Activated T-cell treated with anti-CD3 and anti-CD28 coated beads for 1 hour (primary cell): ENCODE measurements around the gene DSTYK.
"Not testable (repeated sequence)": the region's sequence is repeated elsewhere in the genome, so short reads cannot be mapped to it uniquely, and the experiment has no call there.

Experiments used
- DNase-seq: peaks from one replicate; pipeline ENCODE4 v3.0.0-alpha.2; 2020; ENCODE audit warnings: low read depth

Gene DSTYK

GRCh38 chr1:205170532-205171269 is 40.8 kb downstream of the DSTYK start:
- no peak for DNase-seq

DNA sequence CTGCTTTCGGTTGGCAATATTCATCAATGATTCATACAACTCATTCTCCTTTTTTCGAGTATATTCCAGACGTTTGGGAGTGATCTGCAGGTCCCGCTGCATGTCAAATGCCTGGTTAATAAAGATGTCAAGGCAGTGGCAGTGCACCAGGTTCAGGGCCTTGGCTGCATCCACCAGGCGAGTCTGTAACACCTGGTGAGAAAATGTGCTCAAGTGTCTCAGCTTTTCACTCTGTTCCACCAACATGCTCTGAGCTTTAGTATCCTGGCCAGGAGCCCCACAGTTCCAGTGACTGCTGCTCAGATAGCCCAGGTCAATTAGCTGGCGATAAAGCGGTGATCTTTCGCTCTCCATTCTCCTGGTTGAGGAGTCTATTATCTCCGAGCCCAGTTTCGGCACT is 42.3 kb downstream of the DSTYK start:
- DNase-seq = no peak

- DNase-seq = no peak
Observed at GRCh38 chr1:205168291-205168690, 43.2 kb downstream of the DSTYK start.

GRCh38 chr1:205162301-205162700 is 49.2 kb downstream of the DSTYK start:
- DNase-seq = no peak

DNA sequence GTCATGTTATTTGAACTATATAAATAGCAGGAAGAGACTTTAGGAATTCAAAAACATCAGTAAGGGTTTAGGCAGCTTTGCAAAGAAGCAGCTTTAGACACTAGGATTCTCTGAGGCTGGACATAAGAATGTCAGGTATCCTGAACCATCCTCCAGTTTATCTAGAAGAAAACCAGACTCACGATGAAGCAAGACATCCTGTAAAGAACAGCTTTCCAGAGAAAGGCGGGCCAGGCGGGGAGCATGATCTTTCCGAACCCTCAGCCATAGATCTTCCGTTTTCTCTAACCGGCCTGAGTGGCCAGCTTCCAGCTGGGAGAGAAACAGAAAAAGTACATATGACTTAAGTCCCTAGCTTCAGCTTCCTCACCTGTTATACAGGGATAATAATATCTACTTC is 50.4 kb downstream of the DSTYK start:
- DNase-seq = no peak

DNA sequence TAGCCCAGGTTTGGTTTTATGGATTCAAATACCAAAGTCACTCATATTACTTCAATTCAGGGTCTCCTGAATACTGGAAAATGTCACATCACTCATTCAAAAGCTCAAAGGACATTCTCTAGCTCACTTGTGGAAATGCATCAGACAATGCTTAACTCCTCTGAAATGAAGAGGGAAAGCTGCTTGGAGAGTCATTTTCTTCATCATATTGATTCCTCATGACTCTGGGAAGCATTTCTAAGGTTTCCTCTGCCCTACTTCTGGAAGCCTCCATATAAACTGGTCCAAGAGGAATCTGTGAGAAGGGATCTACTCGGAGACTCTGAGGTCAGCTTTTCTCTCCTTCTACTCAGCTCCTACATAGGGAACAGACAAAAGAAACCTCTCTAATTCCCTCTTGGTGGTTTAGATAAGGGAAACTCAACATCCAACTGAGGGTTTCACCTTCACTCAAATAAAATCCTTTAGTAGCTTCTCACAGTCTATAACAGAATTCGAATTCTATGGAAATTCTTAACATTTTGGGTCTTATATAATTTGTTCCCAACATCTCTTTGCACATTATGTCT is 53.4 kb downstream of the DSTYK start:
- DNase-seq = no peak

DNA sequence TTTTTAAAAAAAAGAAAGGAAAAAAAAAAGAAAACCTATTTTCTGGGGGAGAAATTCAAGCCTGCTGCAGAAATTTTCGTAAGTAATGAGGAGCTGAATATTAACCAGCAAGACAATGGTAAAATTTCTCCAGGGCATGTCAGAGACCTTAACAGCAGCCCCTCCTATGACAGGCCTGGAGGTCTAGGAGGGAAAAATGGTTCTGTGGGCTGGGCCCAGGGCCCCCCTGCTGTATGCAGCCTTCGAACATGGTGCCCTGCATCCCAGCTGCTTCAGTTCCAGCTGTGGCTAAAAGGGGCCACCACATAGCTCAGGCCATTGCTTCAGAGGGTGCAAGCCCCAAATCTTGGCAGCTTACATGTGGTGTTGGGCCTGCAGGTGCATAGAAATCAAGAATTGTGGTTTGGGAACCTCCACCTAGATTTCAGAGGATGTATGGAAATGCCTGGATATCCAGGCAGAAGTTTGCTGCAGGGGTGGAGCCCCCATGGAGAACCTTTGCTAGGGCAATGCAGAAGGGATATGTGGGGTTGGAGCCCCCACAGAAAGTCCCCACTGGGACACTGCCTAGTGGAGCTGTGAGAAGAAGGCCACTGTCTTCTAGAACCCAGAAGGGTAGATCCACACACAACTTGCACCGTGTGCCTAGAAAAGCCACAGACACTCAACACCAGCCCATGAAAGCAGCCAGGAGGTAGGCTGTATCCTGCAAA is 55.7 kb downstream of the DSTYK start:
- DNase-seq = not testable (repeated sequence)

- no peak for DNase-seq
Observed at GRCh38 chr1:205152505-205152904, 59.0 kb downstream of the DSTYK start.

- no peak for DNase-seq
Observed at GRCh38 chr1:205150651-205151428, 60.7 kb downstream of the DSTYK start.

DNA sequence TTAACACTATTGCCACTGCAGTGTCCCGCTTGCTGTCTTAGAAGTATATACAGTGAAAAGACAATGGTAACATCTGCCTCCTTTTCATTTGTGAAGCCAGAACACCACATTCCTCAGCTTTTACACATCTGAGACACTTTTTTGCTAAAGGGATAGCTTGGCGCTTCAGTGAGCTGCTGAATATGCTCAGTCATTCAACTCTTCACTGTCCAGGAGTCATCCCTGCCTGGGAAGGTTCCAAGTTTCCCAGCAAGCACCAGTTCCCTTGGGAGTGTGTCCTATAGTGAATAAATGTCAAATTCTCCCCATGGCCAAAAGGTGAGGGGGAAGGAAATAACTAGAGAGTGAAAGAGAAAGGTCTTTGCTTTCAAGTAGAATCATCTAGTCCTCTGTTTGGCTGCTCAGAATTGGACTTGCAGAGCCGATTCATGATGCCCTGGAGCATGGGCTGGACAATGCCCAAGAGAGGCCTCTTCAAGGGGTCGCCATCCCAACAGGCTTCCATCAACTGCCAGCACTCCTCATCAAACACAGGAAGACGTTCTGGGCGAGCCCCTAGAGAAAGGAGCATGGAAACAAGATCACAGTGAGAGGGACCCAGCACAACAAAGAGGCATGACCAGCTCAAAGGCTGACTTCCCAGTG is 64.2 kb downstream of the DSTYK start:
- no peak for DNase-seq

DNA sequence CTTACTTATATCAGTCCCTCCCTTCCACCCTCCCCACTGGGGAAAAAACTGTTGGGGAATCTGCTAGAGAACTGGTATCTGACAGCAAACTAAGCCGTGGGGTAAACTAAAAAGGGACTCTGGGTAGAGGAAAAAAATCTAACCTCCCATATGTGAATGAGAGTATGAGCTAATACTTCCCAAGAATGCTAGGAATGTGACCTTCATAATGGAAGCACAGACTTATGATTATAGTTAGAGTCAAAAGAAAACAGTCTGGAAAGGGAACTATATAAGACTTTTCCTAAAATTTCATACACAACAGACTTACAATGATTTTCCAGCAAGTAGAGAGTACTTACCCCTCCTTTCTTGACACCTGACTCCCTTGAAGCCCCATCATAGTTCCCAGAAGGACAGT is 66.8 kb downstream of the DSTYK start:
- no peak for DNase-seq

GRCh38 chr1:205144046-205144720 is 67.3 kb downstream of the DSTYK start:
- no peak for DNase-seq

DNA sequence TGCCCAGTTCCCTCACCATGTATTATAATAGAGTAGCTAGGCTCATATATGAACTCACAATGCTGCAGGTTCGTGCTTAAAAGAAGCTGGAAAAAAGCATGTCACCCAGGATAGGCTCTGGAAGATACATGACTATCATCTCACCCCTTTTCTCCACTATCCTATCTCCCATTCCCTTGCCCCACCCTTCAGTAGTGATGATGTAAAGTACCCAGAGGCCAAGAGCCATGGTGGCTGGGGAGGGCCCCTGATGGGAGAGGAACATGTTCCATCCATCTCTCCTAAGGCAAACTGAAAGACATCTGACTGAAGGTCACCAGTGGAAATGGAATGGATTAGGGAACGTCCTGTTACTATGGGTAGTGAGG is 69.4 kb downstream of the DSTYK start:
- DNase-seq = no peak

DNA sequence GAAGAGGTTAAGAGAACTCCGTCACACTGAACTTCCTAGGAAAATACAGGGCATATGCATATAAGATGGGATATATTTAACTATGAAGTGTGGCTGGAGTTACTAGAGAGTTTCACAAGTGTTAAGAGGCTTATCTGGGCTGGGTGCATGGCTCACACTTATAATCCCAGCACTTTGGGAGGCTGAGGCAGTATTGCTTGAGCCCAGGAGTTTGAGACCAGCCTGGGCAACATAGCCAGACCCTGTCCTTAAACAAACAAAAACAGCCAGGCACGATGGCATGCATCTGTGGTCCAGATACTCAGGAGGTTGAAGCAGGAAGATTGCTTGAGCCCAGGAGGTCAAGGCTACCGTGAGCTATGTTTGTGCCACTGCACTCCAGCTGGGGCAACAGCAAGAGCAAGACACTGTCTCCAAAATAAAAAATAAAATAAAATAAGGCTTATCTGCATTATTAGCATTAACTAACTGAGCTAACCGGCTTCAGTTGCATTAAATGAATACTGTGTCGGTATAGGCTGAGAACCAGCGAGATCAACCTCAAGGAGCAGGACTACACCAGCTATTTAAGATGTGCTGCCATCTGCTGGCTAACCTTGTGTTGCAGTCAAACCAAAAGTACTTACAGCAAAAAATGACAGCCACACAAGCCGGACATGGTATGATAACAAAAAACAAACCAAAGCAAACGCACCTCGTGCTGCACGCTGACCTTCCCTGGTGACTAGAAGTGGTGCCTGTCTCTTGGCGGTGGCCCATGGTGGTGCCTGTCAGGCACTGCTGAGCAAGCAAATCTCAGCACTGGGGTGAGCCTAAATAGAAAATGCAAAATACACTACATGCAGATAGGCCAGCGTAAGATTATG is 70.0 kb downstream of the DSTYK start:
- DNase-seq = peak; percentile 68

GRCh38 chr1:205140113-205140512 is 71.4 kb downstream of the DSTYK start:
- DNase-seq = no peak

DNA sequence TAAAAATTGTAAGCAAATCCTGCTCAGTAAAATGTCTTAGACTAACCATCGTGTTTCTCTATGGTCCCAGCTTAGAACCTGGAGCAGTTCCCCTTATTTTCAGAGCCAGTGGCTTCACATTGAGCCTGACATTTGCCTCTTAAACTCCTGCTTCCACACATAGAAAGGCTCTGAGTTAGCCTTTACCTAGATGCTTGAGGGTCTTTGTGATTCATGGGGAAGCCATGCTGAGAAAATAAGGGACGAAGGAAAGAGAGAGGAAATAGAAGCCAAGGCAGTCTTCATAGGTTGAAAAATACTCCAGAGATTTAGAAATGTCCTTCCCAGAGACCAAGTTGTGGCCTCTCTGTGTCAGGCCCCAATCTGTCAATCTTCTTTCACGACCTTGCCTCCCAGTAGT is 73.6 kb downstream of the DSTYK start:
- DNase-seq = no peak

DNA sequence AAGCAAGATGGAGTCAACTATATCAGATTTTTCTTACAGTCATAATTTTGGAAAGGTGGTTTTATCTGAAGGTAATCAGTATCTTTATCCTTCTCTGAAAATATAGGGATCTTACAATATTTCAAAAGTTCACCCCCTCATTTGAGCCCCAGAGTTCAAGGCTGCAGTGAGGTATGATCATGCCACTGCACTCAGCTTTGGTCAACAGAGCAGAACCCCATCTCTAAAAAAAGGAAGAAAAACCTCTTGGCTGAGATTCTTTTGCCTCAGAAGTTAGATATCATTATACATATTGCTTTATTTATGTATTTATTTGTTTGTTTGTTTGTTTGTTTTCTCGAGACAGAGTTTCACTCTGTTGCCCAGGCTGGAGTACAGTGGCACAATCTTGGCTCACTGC is 78.2 kb downstream of the DSTYK start:
- no peak for DNase-seq

DNA sequence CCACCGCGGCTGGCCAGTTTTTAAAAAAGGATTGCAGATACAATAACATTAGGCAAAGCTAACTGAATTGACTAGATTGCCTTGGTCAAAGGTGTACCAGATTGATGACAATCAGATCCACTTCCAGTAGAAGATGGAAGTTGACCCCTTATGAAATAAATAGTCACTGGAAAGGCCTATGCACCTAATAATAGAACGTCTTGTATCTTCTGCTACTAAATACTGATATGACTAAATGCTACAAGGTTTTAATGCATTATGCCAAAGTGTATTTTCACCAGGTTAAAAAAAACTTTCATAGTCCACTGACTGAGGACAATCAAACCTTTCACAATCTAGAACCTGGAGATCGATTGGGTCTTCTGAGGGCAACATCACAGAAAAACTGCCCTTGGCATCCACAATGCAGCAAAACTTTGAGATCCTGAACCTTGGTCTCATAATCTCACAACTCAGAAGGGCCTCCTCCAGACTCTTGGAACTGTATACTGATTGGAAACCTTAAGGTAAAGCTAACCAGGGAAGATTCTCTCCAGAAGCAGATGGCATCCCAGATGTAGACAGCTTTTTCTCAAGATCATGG is 82.0 kb downstream of the DSTYK start:
- DNase-seq = no peak

- DNase-seq = no peak
Observed at GRCh38 chr1:205128050-205128449, 83.5 kb downstream of the DSTYK start.

DNA sequence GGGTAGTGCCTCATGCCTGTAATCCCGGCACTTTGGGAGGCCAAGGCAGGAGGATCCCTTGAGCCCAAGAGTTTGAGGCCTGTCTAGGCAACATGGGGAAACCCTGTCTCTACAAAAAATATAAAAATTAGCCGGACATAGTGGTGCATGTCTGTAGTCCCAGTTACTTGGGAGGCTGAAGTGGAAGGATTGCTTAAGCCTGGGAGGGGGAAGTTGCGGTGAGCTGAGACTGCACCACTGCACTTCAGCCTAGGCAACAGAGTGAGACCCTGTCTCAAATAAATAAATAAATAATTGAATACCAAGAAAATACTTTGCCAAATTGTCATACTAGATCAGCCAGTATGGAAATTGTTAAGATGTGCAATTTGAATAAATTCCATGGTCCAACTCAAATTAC is 83.9 kb downstream of the DSTYK start:
- DNase-seq = no peak
